Memory B cell (primary cell): ENCODE results near the gene SHISA9.
A peak's percentile ranks its signal among the peaks of the same experiment; 100 is the strongest.

Experiments used
- ATAC-seq: fragments of 150-1000 bp; cut with Tn5 transposase; 2 replicates; pipeline ENCODE4 v1.10.0; 2021; ENCODE audit warnings: low read depth, mild to moderate bottlenecking, moderate library complexity
- DNase-seq, 2 donors: peaks; one replicate each; pipeline ENCODE4 v3.0.0; 2022; ENCODE audit warnings: low spot score in 2 of 2
- H3K27ac Mint-ChIP-seq: one replicate; pipeline ENCODE4 v1.8.0; 2022; ENCODE audit warnings: mild to moderate bottlenecking, moderate library complexity, mixed read lengths
- H3K27me3 Mint-ChIP-seq: one replicate; pipeline ENCODE4 v1.8.0; 2022; ENCODE audit warnings: mixed read lengths
- H3K36me3 Mint-ChIP-seq: one replicate; pipeline ENCODE4 v1.8.0; 2022; ENCODE audit warnings: mild to moderate bottlenecking, mixed read lengths
- H3K4me1 Mint-ChIP-seq: one replicate; pipeline ENCODE4 v1.8.0; 2022; ENCODE audit warnings: mixed read lengths
- H3K4me3 Mint-ChIP-seq: one replicate; pipeline ENCODE4 v1.8.0; 2022; ENCODE audit warnings: mild to moderate bottlenecking, moderate library complexity, mixed read lengths
- H3K9me3 Mint-ChIP-seq: one replicate; pipeline ENCODE4 v1.8.0; 2022; ENCODE audit warnings: mixed read lengths

Gene SHISA9

DNA sequence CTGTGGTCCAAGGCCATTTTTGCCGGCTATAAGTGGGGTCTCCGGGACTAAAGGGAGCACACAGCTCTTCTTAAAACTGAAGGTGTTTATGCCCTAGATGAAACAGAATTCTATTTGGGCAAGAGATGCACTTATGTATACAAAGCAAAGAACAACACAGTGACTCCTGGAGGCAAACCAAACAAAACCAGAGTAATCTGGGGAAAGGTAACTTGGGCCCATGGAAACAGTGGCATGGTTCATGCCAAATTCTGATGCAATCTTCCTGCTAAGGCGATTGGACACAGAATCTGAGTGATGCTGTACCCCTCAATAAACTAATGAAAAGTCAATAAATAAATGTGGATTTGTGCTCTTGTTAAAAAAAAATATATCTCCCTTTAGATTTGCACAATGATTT lies 20.2 kb upstream of the SHISA9 start:
- Mint-ChIP-seq H3K36me3 (no peaks in the 10 kb centered on the region), H3K9me3 (peaks cover 3% of the 10 kb centered on the region), H3K27ac (no peak overlapping the region), H3K4me3 (no peak overlapping the region), H3K4me1 (no peaks in the 10 kb centered on the region), H3K27me3 (peaks cover 7% of the 10 kb centered on the region)
- DNase-seq (no peak), ATAC-seq (no peak)

GRCh38 chr16:12881740-12882139 lies 19.7 kb upstream of the SHISA9 start:
- H3K4me3 Mint-ChIP-seq: no peak overlapping the region
- no peaks in the 10 kb centered on the region for H3K36me3 Mint-ChIP-seq
- no peak overlapping the region for H3K27ac Mint-ChIP-seq
- H3K27me3 Mint-ChIP-seq: peaks cover 7% of the 10 kb centered on the region
- DNase-seq (no peak), ATAC-seq (no peak)
- no peaks in the 10 kb centered on the region for H3K4me1 Mint-ChIP-seq
- peaks cover 3% of the 10 kb centered on the region for H3K9me3 Mint-ChIP-seq

DNA sequence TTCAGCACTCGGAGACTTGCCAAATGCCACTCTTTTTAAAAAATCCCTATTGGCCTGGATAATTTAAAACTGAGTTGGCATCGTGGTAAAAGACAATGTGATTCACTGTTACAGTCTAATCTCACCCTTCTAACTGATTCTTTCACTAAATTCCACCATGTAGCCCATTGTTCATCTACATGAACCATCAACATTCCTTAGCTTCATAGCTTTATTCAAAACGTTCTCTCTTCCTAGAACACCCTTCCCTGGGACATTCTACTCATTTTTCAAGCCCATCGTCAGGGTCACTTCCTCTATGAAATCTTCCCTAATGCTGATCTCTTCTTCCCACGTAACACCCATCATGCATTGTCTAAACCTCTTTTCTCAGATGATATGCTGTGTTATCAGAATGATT lies 15.7 kb upstream of the SHISA9 start:
- H3K27me3 Mint-ChIP-seq: peaks cover 12% of the 10 kb centered on the region
- no peak for DNase-seq
- H3K36me3 Mint-ChIP-seq: no peaks in the 10 kb centered on the region
- H3K4me1 Mint-ChIP-seq: no peaks in the 10 kb centered on the region
- no peak for ATAC-seq
- peaks cover 3% of the 10 kb centered on the region for H3K9me3 Mint-ChIP-seq
- H3K4me3 Mint-ChIP-seq: no peak overlapping the region
- H3K27ac Mint-ChIP-seq: no peak overlapping the region

GRCh38 chr16:12891836-12892235 lies 9.6 kb upstream of the SHISA9 start:
- H3K27me3 Mint-ChIP-seq: peaks cover 18% of the 10 kb centered on the region
- no peaks in the 10 kb centered on the region for H3K9me3 Mint-ChIP-seq
- no peak for DNase-seq
- H3K4me3 Mint-ChIP-seq: no peak overlapping the region
- H3K36me3 Mint-ChIP-seq: no peaks in the 10 kb centered on the region
- no peak overlapping the region for H3K27ac Mint-ChIP-seq
- no peak for ATAC-seq
- no peaks in the 10 kb centered on the region for H3K4me1 Mint-ChIP-seq

DNA sequence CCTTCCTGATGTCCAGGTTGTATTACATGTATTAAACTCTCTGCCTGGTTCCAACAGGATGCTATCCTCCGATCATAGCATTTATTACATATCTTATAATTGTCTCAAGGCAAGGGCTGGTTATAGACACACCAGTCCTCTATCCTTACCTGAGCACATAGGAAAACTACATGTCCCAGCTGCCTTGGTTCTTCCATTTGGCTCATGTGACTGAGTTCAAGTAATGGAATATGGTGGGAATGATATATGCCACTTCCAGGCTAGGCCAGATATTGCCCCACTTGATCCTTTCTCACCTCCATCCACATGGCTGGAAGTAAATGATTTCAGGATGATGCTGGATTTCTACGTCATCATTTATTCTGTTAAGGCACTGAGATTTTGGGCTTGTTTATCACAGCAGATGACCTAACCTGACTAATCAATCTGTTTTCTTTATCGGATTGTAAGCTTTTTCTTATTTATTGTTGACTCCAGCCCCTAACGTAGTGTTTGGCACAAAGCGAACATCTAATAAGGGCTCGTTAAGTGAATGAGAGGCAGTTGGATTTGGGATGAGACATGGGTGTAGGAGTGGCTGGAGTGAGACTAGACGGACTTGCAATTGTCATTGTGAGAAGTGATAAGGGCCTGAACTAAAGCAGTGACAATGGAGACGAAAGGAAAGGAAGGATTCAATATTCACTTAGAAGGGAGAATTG lies 8.2 kb upstream of the SHISA9 start:
- H3K27me3 Mint-ChIP-seq: peaks cover 13% of the 10 kb centered on the region
- no peaks in the 10 kb centered on the region for H3K4me1 Mint-ChIP-seq
- H3K4me3 Mint-ChIP-seq: no peak overlapping the region
- no peaks in the 10 kb centered on the region for H3K36me3 Mint-ChIP-seq
- no peaks in the 10 kb centered on the region for H3K9me3 Mint-ChIP-seq
- H3K27ac Mint-ChIP-seq: no peak overlapping the region
- no peak for ATAC-seq
- DNase-seq: no peak

GRCh38 chr16:12896562-12896961 lies 4.8 kb upstream of the SHISA9 start:
- no peak overlapping the region for H3K27ac Mint-ChIP-seq
- no peak for DNase-seq
- H3K4me1 Mint-ChIP-seq: no peaks in the 10 kb centered on the region
- no peak overlapping the region for H3K4me3 Mint-ChIP-seq
- H3K9me3 Mint-ChIP-seq: no peaks in the 10 kb centered on the region
- no peak for ATAC-seq
- peaks cover 9% of the 10 kb centered on the region for H3K27me3 Mint-ChIP-seq
- no peaks in the 10 kb centered on the region for H3K36me3 Mint-ChIP-seq

DNA sequence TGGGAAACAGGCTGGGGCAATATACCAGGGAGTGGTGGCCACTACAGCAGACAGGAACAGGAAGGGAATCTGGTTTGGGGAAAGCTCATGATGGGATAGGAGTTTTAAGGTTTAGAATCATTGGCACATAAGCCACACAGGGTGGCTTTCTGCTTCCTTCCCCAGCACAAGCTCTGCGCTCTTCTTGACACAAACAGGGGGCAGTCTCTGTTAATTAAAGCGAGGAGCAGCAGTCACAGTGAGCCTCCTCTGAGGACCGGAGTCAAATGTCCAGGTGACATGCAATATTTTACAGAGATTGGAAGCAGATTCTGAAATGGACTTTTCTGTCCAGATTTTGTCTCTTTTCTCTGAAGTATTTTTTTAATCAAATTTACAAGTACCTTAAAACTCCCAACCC lies 2.8 kb upstream of the SHISA9 start:
- Mint-ChIP-seq H3K4me1 (no peaks in the 10 kb centered on the region), H3K27ac (no peak overlapping the region), H3K27me3 (peaks cover 7% of the 10 kb centered on the region), H3K4me3 (no peak overlapping the region), H3K36me3 (no peaks in the 10 kb centered on the region), H3K9me3 (no peaks in the 10 kb centered on the region)
- DNase-seq (no peak), ATAC-seq (no peak)

DNA sequence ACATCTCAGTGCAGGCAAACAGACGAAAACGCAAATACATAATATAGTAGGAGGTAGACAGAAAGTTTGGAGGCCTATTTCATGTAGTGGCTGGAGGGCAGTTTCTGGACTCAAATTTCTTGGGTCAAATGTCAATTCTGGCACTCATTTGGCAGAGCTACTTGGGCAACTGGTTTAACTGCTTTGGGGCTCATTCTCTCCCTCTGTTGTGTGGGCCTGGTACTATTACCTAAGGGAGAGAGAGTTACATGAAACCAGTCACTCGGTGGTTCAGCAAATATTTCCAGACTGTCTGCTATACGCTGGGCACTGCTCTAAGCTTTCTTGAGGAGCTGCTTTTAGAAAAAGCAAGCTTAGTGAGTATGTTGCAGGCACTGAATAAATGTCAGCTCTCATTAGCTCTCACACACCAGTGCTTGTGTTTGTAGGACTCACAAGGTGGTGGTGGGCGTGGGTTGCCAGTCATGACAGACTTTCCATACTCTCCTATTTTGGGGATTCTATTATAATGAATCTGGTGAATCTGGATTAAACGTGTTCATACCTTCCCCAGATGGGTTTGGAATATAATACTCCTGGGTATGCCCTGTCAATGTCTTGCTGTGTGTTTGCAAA lies 1.8 kb upstream of the SHISA9 start:
- DNase-seq (no peak), ATAC-seq (no peak)
- Mint-ChIP-seq H3K27ac (no peak overlapping the region), H3K4me3 (no peak overlapping the region), H3K9me3 (no peaks in the 10 kb centered on the region), H3K36me3 (no peaks in the 10 kb centered on the region), H3K4me1 (no peaks in the 10 kb centered on the region), H3K27me3 (peaks cover 7% of the 10 kb centered on the region)

GRCh38 chr16:12900156-12900555 lies 1.2 kb upstream of the SHISA9 start:
- Mint-ChIP-seq H3K9me3 (no peaks in the 10 kb centered on the region), H3K4me3 (peak overlapping the region; percentile 2), H3K27me3 (peaks cover 10% of the 10 kb centered on the region), H3K4me1 (no peaks in the 10 kb centered on the region), H3K27ac (no peak overlapping the region), H3K36me3 (no peaks in the 10 kb centered on the region)
- ATAC-seq: no peak
- DNase-seq: no peak

GRCh38 chr16:12900599-12901203 lies 697 bp upstream of the SHISA9 start:
- Mint-ChIP-seq H3K36me3 (no peaks in the 10 kb centered on the region), H3K9me3 (no peaks in the 10 kb centered on the region), H3K27ac (no peak overlapping the region), H3K4me1 (no peaks in the 10 kb centered on the region), H3K4me3 (no peak overlapping the region), H3K27me3 (peaks cover 10% of the 10 kb centered on the region)
- no peak for DNase-seq
- no peak for ATAC-seq

DNA sequence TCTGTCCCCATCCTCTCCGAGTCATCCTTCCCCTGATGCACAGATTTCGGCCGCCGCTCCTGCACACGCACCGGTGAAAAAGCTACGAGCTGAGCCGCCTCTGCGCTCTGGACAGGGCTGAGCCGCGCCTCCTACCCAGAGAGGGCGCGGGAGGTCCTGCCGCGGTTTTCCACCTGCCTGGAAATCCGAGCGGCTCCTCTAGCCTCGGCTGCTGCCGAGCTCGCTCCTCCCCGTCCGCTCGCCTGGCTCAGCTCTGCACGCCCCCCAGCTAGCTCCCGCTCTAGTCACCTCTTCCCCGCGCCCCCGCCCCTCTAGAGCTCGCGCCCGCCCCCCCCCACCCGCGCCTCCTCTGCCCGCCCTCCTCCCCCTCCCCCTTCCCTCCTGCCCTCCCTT lies 198 bp upstream of the SHISA9 start:
- no peak for ATAC-seq

GRCh38 chr16:12902511-12903372 lies 1.3 kb downstream of the SHISA9 start:
- Mint-ChIP-seq H3K9me3 (no peaks in the 10 kb centered on the region), H3K27me3 (peaks cover 15% of the 10 kb centered on the region), H3K4me3 (peak overlapping the region; percentile 50), H3K27ac (no peak overlapping the region), H3K36me3 (no peaks in the 10 kb centered on the region), H3K4me1 (no peaks in the 10 kb centered on the region)
- DNase-seq: no peak
- ATAC-seq: no peak

More for the DNA sequence above, 198 bp upstream of the SHISA9 start:
- Mint-ChIP-seq H3K27me3 (peaks cover 11% of the 10 kb centered on the region), H3K27ac (no peak overlapping the region), H3K4me1 (no peaks in the 10 kb centered on the region), H3K4me3 (no peak overlapping the region), H3K36me3 (no peaks in the 10 kb centered on the region), H3K9me3 (no peaks in the 10 kb centered on the region)
- no peak for DNase-seq

- DNase-seq (no peak), ATAC-seq (no peak)
- no peaks in the 10 kb centered on the region for H3K4me1 Mint-ChIP-seq
- H3K36me3 Mint-ChIP-seq: no peaks in the 10 kb centered on the region
- H3K9me3 Mint-ChIP-seq: no peaks in the 10 kb centered on the region
- no peak overlapping the region for H3K4me3 Mint-ChIP-seq
- H3K27me3 Mint-ChIP-seq: peaks cover 15% of the 10 kb centered on the region
- H3K27ac Mint-ChIP-seq: no peak overlapping the region
Measured at GRCh38 chr16:12903407-12904328, 2.3 kb downstream of the SHISA9 start.
